ENCODE data around the gene MED16. TPM values are rescaled to one million over a fixed set of nuclear protein-coding genes. Genes with fewer than 3 reads are reported as not detected.

Gene MED16
- total RNA-seq, 1 experiment from 2014 or later, result 25.9 TPM

GRCh38 chr19:870963-871401, 22.0 kb downstream of the MED16 start:
- ChIA-PET POLR2A (ENCODE audit: unreplicated experiment) (no interaction called here), CTCF (no interaction called here)
- no peaks in the 10 kb centered on the region for H3F3A ChIP-seq (ENCODE audit: low read length, unreplicated experiment)
- DNase-seq (no peak), ATAC-seq (no peak)
- H4K20me1 ChIP-seq (ENCODE audit: low read length), result no peaks in the 10 kb centered on the region
- no TSS peak for BruUV-seq (replicated peaks)
- no peak overlapping the region for H3K27ac ChIP-seq (ENCODE audit: low read length)
- no peaks in the 10 kb centered on the region for H3K9me3 ChIP-seq (ENCODE audit: low read length)
- H2AFZ ChIP-seq (ENCODE audit: low read length), result no peak overlapping the region
- H3K4me2 ChIP-seq (ENCODE audit: low read length), result no peak overlapping the region
- no peaks in the 10 kb centered on the region for H3K9me2 ChIP-seq (replicated peaks; ENCODE audit: low read length)
- H3K9ac ChIP-seq (ENCODE audit: low read length), result no peak overlapping the region
- no peak overlapping the region for H3K4me3 ChIP-seq (ENCODE audit: low read length)
- H3K4me1 ChIP-seq (ENCODE audit: insufficient read depth, low read length), result peaks cover 12% of the 10 kb centered on the region
- TF ChIP-seq CTCF (conservative IDR thresholded peaks at IDR 0.05; ENCODE audit: low read depth, low read length), result no peak
- TF ChIP-seq EZH2phosphoT487 (IDR thresholded peaks at IDR 0.05; ENCODE audit: borderline replicate concordance, low read length), result no peak
- TF ChIP-seq EZH2 (IDR thresholded peaks at IDR 0.05; ENCODE audit: low read length, unreplicated experiment), result no peak
- H3K36me3 ChIP-seq (ENCODE audit: low read depth, low read length), result no peaks in the 10 kb centered on the region; the same call in 1 of the 2 replicates
- no peaks in the 10 kb centered on the region for H3K27me3 ChIP-seq (ENCODE audit: low read length)
- no peaks in the 10 kb centered on the region for H3K79me2 ChIP-seq (ENCODE audit: low read length)
- intact Hi-C loops (cut with micrococcal nuclease), result no loop called here

GRCh38 chr19:870314-870713, 22.7 kb downstream of the MED16 start:
- no peak overlapping the region for H2AFZ ChIP-seq (ENCODE audit: low read length)
- BruUV-seq (replicated peaks), result no TSS peak
- no peaks in the 10 kb centered on the region for H3K36me3 ChIP-seq (ENCODE audit: low read depth, low read length)
- TF ChIP-seq EZH2 (IDR thresholded peaks at IDR 0.05; ENCODE audit: low read length, unreplicated experiment) (no peak), CTCF (conservative IDR thresholded peaks at IDR 0.05; ENCODE audit: low read depth, low read length) (no peak), EZH2phosphoT487 (IDR thresholded peaks at IDR 0.05; ENCODE audit: borderline replicate concordance, low read length) (no peak)
- H3K9ac ChIP-seq (ENCODE audit: low read length), result no peak overlapping the region
- intact Hi-C loops (cut with micrococcal nuclease), result no loop called here
- no peaks in the 10 kb centered on the region for H3K79me2 ChIP-seq (ENCODE audit: low read length)
- H3K27me3 ChIP-seq (ENCODE audit: low read length), result no peaks in the 10 kb centered on the region
- H3K4me1 ChIP-seq (ENCODE audit: insufficient read depth, low read length), result peaks cover 12% of the 10 kb centered on the region
- CTCF ChIA-PET, result no interaction called here
- no peaks in the 10 kb centered on the region for H3F3A ChIP-seq (ENCODE audit: low read length, unreplicated experiment)
- no peak for DNase-seq
- no peak overlapping the region for H3K4me2 ChIP-seq (ENCODE audit: low read length)
- H3K9me3 ChIP-seq (ENCODE audit: low read length), result no peaks in the 10 kb centered on the region
- POLR2A ChIA-PET (ENCODE audit: unreplicated experiment), result no interaction called here
- H3K9me2 ChIP-seq (replicated peaks; ENCODE audit: low read length), result no peaks in the 10 kb centered on the region
- ATAC-seq, result no peak
- no peak overlapping the region for H3K27ac ChIP-seq (ENCODE audit: low read length)
- H4K20me1 ChIP-seq (ENCODE audit: low read length), result no peaks in the 10 kb centered on the region
- no peak overlapping the region for H3K4me3 ChIP-seq (ENCODE audit: low read length)

- Histone ChIP-seq H4K20me1 (ENCODE audit: low read length) (no peaks in the 10 kb centered on the region), H3K9me3 (ENCODE audit: low read length) (no peaks in the 10 kb centered on the region), H3K36me3 (ENCODE audit: low read depth, low read length) (no peaks in the 10 kb centered on the region), H3K9ac (ENCODE audit: low read length) (peak overlapping the region; percentile 65), H3K27ac (ENCODE audit: low read length) (peak overlapping the region; percentile 89), H3K4me3 (ENCODE audit: low read length) (no peak overlapping the region), H3K9me2 (replicated peaks; ENCODE audit: low read length) (no peaks in the 10 kb centered on the region), H3K4me2 (ENCODE audit: low read length) (peak overlapping the region; percentile 39; the same call in 1 of the 2 replicates), H3F3A (ENCODE audit: low read length, unreplicated experiment) (no peaks in the 10 kb centered on the region), H3K27me3 (ENCODE audit: low read length) (no peaks in the 10 kb centered on the region), H3K4me1 (ENCODE audit: insufficient read depth, low read length) (peaks cover 12% of the 10 kb centered on the region), H3K79me2 (ENCODE audit: low read length) (no peaks in the 10 kb centered on the region), H2AFZ (ENCODE audit: low read length) (no peak overlapping the region)
- TF ChIP-seq EZH2phosphoT487 (IDR thresholded peaks at IDR 0.05; ENCODE audit: borderline replicate concordance, low read length) (no peak), CTCF (conservative IDR thresholded peaks at IDR 0.05; ENCODE audit: low read depth, low read length) (no peak), EZH2 (IDR thresholded peaks at IDR 0.05; ENCODE audit: low read length, unreplicated experiment) (no peak)
- ChIA-PET POLR2A (ENCODE audit: unreplicated experiment) (no interaction called here), CTCF (no interaction called here)
- ATAC-seq (peak; percentile 70), DNase-seq (peak; percentile 84)
- no TSS peak for BruUV-seq (replicated peaks)
- intact Hi-C loops (cut with micrococcal nuclease), result no loop called here
These were observed 23.5 kb downstream of the MED16 start for GRCh38 chr19:869245-870177.
